GM12878 (cell line): ENCODE data around the gene ADGRL3.

ENCODE experiments used
- ASH2L ChIP-seq: fragments of 300-600, 200-600 bp; sonication (generic); IDR thresholded peaks from 2 replicates; pipeline ENCODE4 v1.6.1; 2017; ENCODE audit warnings: low read depth, mild to moderate bottlenecking, borderline replicate concordance
- CEBPB ChIP-seq, 2 experiments: fragments of 150-350 bp in 1 of 2; IDR thresholded peaks; 2 replicates each; pipeline ENCODE4 v1.6.1; 2012 to 2014; ENCODE audit warnings: low read depth in 2 of 2, low read length in 2 of 2, borderline replicate concordance in 1 of 2, inconsistent platforms in 1 of 2
- CTCF ChIP-seq, 3 experiments: IDR thresholded peaks in 2 of 3; conservative IDR thresholded peaks in 1 of 3; 2 replicates each; pipeline ENCODE4 v1.5.1; 2011; ENCODE audit warnings: low read depth in 3 of 3, low read length in 3 of 3, mild to moderate bottlenecking in 3 of 3, control low read depth in 2 of 3, moderate library complexity in 2 of 3, inconsistent platforms in 1 of 3, mixed read lengths in 1 of 3; ENCODE audit not compliant: control insufficient read depth in 2 of 3, insufficient read depth in 1 of 3; ENCODE audit errors: extremely low read depth in 1 of 3
- ZSCAN29 ChIP-seq: fragments of 450-650 bp; IDR thresholded peaks from 2 replicates; pipeline ENCODE4 v1.6.1; 2017; ENCODE audit warnings: mild to moderate bottlenecking, moderate library complexity

DNA sequence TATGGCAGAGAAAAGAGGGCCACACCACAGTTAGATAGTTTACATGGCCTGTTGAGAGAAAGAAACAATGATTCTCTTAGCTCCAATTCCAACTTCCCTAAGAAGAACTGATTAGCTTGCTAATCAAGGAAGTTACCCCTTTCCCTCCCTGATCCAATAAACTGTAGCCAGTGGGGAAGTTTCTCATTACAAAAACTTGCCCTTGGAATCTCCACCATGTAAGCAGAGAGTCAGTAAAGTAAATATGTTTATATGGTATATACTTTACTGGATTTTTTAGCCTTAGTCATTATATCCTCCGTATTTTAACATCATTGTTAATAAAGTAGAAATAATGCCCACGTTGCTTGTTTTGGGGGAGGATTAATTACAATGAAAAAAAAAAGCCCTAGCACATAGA lies 7.7 kb upstream of the ADGRL3 start:
- TF ChIP-seq CTCF (IDR thresholded peaks at IDR 0.05 in 2 of 3, conservative IDR thresholded peaks at IDR 0.05 in 1 of 3; ENCODE audit: control insufficient read depth in 2 of 3, extremely low read depth in 1 of 3, insufficient read depth in 1 of 3, low read depth in 3 of 3, low read length in 3 of 3) (no peak), ZSCAN29 (no peak), ASH2L (no peak), CEBPB (IDR thresholded peaks at IDR 0.05; ENCODE audit: borderline replicate concordance in 1 of 2, low read depth in 2 of 2, low read length in 2 of 2) (no peak)
